ENCODE measurements around the gene CDKN1C. TPM values are rescaled to one million over a fixed set of nuclear protein-coding genes. Genes with fewer than 3 reads are reported as not detected.

CDKN1C gene
- total and polyA plus RNA-seq, 2 of the 8 experiments (the other 6 are each of a cell fraction or from before 2014, with no cell fraction given): 12.8 to 14.1 TPM

DNA sequence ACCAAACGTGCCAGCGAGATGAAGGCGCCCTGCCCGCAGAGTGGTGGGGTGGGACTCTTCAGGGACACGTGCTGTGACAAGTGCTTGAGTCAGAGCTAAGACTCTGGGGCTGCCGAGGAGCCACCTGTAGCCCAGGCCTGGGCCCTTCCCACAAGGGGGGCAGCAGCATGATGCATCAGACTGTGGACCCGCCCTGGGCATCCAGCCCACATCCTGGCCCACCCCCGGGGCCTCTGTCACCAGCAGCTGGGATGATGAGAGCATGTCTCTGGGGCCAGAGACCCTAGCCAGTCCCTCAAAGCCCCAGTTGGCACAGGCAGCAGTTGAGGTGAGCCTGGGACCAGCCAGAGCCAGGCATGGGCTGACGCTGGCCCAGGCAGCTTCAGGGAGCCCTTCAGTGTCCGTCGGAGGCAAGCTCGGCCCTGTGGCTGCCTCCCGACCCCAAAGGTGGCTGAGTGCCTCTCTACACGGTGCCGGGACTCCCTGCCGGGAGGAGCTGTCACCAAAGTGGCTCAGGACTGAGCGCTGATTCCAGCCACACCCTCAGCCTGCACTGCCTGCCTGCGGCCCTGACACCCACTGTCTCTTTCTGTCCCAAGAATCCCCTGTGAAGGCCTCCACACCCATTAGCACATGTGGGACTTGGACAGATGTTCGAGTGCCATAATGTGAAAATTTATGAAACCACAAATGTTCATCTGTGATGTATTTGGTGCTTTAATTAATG, 41.3 kb downstream of the CDKN1C start (continued):
- no peak for TF ChIP-seq NANOG (IDR thresholded peaks at IDR 0.05; ENCODE audit: insufficient read depth, low read depth, low read length, poor library complexity, severe bottlenecking)
- TF ChIP-seq KDM1A (IDR thresholded peaks at IDR 0.05; ENCODE audit: borderline replicate concordance, low read length): no peak

All from H1 (cell line).